Right lobe of liver (tissue), 6 donors: Measurements from ENCODE around the gene SUCLG1. TPM values are rescaled to one million over a fixed set of nuclear protein-coding genes. Genes with fewer than 3 reads are reported as not detected.

Experiments
- ATAC-seq, 4 donors: fragments of 200-7000 bp; cut with Tn5 transposase; one replicate each; pipeline ENCODE4 v1.9.1; 2020; ENCODE audit warnings: mild to moderate bottlenecking in 4 of 4, moderate library complexity in 4 of 4
- DNase-seq, 3 donors: peaks; one replicate each; pipeline ENCODE4 v3.0.0-alpha.2; 2020
- H3K27ac ChIP-seq, 3 donors: fragments of 200-600 bp; one replicate each; pipeline ENCODE4 v1.8.0; 2022
- H3K27me3 ChIP-seq, 2 donors: fragments of 200-600 bp; one replicate each; pipeline ENCODE4 v1.8.0; 2022
- H3K36me3 ChIP-seq, 4 donors: fragments of 200-600 bp; sonication (generic) in 1 of 4; one replicate each; pipeline versions ENCODE4 v1.5.1 to v1.8.0; 2017 to 2022; ENCODE audit warnings: control low read depth in 1 of 4
- H3K4me1 ChIP-seq, 4 donors: fragments of 200-600 bp; sonication (generic) in 1 of 4; one replicate each; pipeline versions ENCODE4 v1.5.1 to v1.8.0; 2017 to 2022; ENCODE audit warnings: control low read depth in 1 of 4
- H3K4me3 ChIP-seq, 3 donors: fragments of 200-600 bp; one replicate each; pipeline ENCODE4 v1.8.0; 2022
- H3K9me3 ChIP-seq, 4 donors: fragments of 200-600 bp; sonication (generic) in 1 of 4; one replicate each; pipeline versions ENCODE4 v1.5.1 to v1.8.0; 2017 to 2022; ENCODE audit warnings: control low read depth in 1 of 4
- POLR2A ChIP-seq: fragments of 450-650 bp; IDR thresholded peaks from one replicate; pipeline ENCODE4 v1.6.1; 2017; ENCODE audit warnings: antibody characterized with exemption, mild to moderate bottlenecking
- whole genome bisulfite sequencing: methylation state at CpG from one replicate; pipeline ENCODE4 v1.1.6; 2018; ENCODE audit warnings: low coverage, low lambda C conversion rate; ENCODE audit not compliant: insufficient coverage; ENCODE audit errors: missing lambda C conversion rate; 5-methylcytosine and 5-hydroxymethylcytosine counted together
- intact Hi-C, 2 donors: fragments of 100-400 bp; cut with DNase I; formaldehyde crosslinking; loops; one replicate each; pipeline versions ENCODE4 v1.11.2 to v1.14.1; 2022
- total RNA-seq, 6 experiments: library from RNA; depleted of rRNA in 2 of 6; stranded (reverse); fragments of >200 nt in 2 of 6; fragmentation: NEBNext Ultra II Directional in 3 of 6; extraction: Animal tissue kit (Norgen Biotek cat#: 25700) in 3 of 6; gene quantifications; one replicate each; pipeline versions ENCODE4 v1.1.0 to v1.2.4, GENCODE V29; 2016 to 2023
- TF ChIP-seq, protein P1 (sequence below), 4 donors: fragments of 200-600 bp in 3 of 4; fragments of 450-650 bp in 1 of 4; IDR thresholded peaks; one replicate each; pipeline versions ENCODE4 v1.5.1 to v1.8.0; 2016 to 2022; ENCODE audit warnings: antibody characterized with exemption in 4 of 4, mild to moderate bottlenecking in 2 of 4
- donor health status: DM: no; HTN: yes; CAD: no.
- donor health status: DM: no; HTN: no; CAD: no.
- donor health status: DM: no; HTN: no; CAD: no.
- donor health status: DM: no; HTN: yes; CAD: no.
- donor health status: DM: no; HTN: yes; CAD: no.

The SUCLG1 gene
- total RNA-seq, 6 experiments from 2014 or later = 73.4 to 86.7 (median 82.8) TPM

DNA sequence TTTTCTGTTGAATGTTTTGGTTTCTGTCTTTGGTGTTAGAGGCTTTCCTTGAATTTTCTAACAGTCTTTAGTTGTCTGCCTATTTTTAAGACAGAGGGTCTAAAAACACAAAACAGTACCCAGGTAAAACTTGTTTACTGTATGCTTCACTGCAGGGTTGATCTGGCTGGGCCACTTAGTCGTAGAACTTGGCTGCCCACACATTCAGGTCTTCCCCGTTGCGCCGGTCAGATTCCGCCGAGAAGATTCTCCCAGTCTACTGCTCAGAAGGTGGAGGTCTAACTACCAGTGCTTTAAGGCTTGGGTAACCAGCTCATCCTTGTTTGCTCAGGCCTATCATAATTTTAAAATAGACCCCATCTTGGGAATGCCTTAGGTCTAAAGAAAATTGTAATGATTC lies 32.7 kb upstream of the SUCLG1 start:
- no peak for DNase-seq
- intact Hi-C loops = loop anchor here (10.0 kb wide), 2 partner anchors 383 to 393 kb away; partner anchors contain the start of gene TRABD2A (in 1 of the 2)
- 96% methylated on average over 6 of the region's 6 CpGs for WGBS

DNA sequence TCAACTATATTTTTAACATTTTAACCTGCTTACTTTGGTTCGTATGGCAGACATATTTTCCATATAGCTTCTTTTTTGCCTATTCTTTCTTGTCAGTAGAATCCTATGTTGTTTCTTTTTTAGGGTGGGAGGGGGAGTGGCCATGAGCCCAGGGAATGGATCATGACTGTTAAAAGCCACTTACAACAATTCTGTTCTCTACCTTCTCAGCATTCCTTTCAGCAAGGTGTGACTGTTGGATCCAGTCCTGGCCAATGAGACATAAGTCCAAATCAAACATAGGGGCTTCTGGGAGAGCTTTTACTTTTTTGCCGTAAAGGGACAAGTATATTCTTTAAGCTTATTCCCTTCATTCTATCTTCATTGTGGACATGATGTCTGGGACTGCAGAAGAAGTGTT lies 32.2 kb upstream of the SUCLG1 start:
- no peak overlapping the region for H3K27ac ChIP-seq
- 50% methylated on average over 2 of the region's 2 CpGs for WGBS
- no peaks in the 10 kb centered on the region for H3K9me3 ChIP-seq
- H3K4me3 ChIP-seq = no peak overlapping the region
- TF ChIP-seq POLR2A = no peak
- TF ChIP-seq, protein P1, sequence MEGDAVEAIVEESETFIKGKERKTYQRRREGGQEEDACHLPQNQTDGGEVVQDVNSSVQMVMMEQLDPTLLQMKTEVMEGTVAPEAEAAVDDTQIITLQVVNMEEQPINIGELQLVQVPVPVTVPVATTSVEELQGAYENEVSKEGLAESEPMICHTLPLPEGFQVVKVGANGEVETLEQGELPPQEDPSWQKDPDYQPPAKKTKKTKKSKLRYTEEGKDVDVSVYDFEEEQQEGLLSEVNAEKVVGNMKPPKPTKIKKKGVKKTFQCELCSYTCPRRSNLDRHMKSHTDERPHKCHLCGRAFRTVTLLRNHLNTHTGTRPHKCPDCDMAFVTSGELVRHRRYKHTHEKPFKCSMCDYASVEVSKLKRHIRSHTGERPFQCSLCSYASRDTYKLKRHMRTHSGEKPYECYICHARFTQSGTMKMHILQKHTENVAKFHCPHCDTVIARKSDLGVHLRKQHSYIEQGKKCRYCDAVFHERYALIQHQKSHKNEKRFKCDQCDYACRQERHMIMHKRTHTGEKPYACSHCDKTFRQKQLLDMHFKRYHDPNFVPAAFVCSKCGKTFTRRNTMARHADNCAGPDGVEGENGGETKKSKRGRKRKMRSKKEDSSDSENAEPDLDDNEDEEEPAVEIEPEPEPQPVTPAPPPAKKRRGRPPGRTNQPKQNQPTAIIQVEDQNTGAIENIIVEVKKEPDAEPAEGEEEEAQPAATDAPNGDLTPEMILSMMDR (IDR thresholded peaks at IDR 0.05) = no peak
- peaks cover 0 to 18% (median 6%) of the 10 kb centered on the region in 4 donors for H3K4me1 ChIP-seq
- intact Hi-C loops = loop anchor here (10.0 kb wide), 2 partner anchors 384 to 394 kb away; partner anchors contain the start of gene TRABD2A (in 1 of the 2)
- no peaks in the 10 kb centered on the region for H3K36me3 ChIP-seq
- ATAC-seq (no peak), DNase-seq (no peak)
- H3K27me3 ChIP-seq = no peaks in the 10 kb centered on the region

More for the DNA sequence above, 32.7 kb upstream of the SUCLG1 start:
- H3K36me3 ChIP-seq = no peaks in the 10 kb centered on the region
- TF ChIP-seq POLR2A = no peak
- TF ChIP-seq, protein P1 (IDR thresholded peaks at IDR 0.05) = no peak
- no peak for ATAC-seq
- no peak overlapping the region for H3K4me3 ChIP-seq
- peaks cover 0 to 13% (median 5%) of the 10 kb centered on the region in 4 donors for H3K4me1 ChIP-seq
- H3K27me3 ChIP-seq = no peaks in the 10 kb centered on the region
- no peak overlapping the region for H3K27ac ChIP-seq
- no peaks in the 10 kb centered on the region for H3K9me3 ChIP-seq

DNA sequence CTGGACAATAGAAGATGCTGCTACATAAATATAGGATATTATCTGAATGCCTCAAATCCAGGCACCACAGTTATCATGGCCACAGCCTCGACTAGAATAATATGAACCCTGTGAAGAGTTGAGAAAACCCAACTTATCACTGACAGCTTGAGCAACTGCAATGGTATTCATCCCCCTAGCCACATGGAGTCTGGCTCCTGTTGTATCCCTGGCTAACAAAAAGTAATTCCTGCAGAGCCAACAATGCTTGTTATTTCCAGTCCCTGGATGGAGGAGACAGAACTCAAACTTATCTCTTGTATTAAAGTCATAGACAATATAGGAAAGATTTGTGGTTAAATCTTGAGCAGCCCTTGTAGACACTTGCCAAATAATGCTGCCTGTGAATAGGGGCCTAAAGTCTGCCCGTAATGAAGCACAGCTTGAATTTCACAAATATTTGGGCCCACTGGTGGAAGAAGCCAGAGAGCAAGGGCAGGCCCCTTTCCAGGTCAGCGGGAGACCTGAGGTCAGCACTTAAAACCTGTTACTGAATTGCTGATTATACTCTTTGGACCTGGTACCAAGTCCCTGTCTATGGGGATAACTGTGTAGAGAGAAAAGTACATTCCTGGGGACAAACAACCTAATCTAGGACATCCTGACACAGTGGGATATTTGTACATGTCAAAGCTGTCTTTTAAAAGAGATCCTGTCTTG lies 28.4 kb upstream of the SUCLG1 start:
- WGBS = 20% methylated on average over 3 of the region's 3 CpGs
- Histone ChIP-seq H3K27me3 (no peaks in the 10 kb centered on the region), H3K4me3 (no peak overlapping the region), H3K9me3 (no peaks in the 10 kb centered on the region), H3K27ac (peak overlapping the region in 1 of 3 donors; percentile 15), H3K4me1 (peaks cover 0 to 25% (median 9%) of the 10 kb centered on the region in 4 donors), H3K36me3 (no peaks in the 10 kb centered on the region)
- peak in 2 of 3 donors; percentile 54 to 60 for DNase-seq
- TF ChIP-seq POLR2A = no peak
- TF ChIP-seq, protein P1 (IDR thresholded peaks at IDR 0.05) = no peak
- intact Hi-C loops = no loop called here
- peak; percentile 73 to 88 (median 81) for ATAC-seq

DNA sequence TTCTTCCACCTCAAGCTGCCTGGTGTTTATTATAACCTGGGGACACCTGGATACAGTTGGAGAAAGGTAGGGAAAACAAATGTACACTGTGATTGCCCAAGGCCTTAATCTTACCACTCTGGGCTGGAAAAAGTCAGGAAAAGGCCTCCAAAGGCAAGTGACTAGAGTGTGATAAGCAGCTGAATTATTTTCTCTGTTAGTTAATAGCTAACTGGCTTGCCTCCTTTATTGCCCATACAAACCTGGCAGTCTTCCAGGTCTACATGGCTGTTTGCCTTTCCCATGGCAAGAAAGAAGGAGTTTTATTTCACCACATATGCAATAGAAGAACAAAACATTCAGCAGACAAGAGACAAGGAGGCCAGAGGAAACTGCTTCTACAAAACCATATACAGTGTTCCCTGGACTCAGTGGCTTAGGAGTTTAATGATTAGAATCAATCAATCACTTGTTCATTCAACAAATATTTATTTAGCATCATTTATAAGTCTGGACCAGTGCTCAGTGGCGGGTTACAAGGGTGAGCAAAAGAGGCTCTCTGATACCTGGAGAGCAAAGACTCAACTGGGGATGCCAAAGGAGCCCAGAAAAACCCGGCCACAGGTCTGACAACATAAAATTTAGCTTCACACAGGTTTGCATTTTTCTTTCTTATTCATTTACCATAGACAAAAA lies 27.5 kb upstream of the SUCLG1 start:
- H3K4me3 ChIP-seq = no peak overlapping the region
- peak overlapping the region in 2 of 3 donors; percentile 17 to 56 for H3K27ac ChIP-seq
- no peaks in the 10 kb centered on the region for H3K36me3 ChIP-seq
- TF ChIP-seq POLR2A = no peak
- TF ChIP-seq, protein P1 (IDR thresholded peaks at IDR 0.05) = no peak
- no peaks in the 10 kb centered on the region for H3K27me3 ChIP-seq
- intact Hi-C loops = no loop called here
- H3K9me3 ChIP-seq = no peaks in the 10 kb centered on the region
- peaks cover 0 to 25% (median 9%) of the 10 kb centered on the region in 4 donors for H3K4me1 ChIP-seq
- peak in 1 of 3 donors; percentile 68 for DNase-seq
- WGBS = 46% methylated on average over 2 of the region's 2 CpGs
- ATAC-seq = peak; percentile 78 to 91 (median 81)
